HL-60 (cell line): ENCODE measurements around the gene CFLAR.

Experiments used
- DNase-seq, 2 experiments: peaks; one replicate each; pipeline ENCODE4 v3.0.0-alpha.2; 2010 to 2020; ENCODE audit warnings: low read depth in 1 of 2, low spot score in 1 of 2
- H3K27ac ChIP-seq: fragments of 250-450 bp; sonication (Bioruptor Pico); replicated peaks from 2 replicates; pipeline ENCODE4 v1.5.1; 2020; ENCODE audit warnings: mild to moderate bottlenecking, moderate library complexity
- H3K27me3 ChIP-seq: fragments of 250-450 bp; sonication (Bioruptor Pico); 2 replicates; pipeline ENCODE4 v1.5.1; 2021; ENCODE audit warnings: mild to moderate bottlenecking, moderate library complexity; ENCODE audit not compliant: insufficient read depth, poor library complexity, severe bottlenecking
- H3K4me3 ChIP-seq: replicated peaks from 2 replicates; pipeline ENCODE4 v1.5.1; 2011; ENCODE audit warnings: mild to moderate bottlenecking, control low read depth, low read length; ENCODE audit not compliant: insufficient read depth
- CTCF ChIP-seq: IDR thresholded peaks from one replicate; pipeline ENCODE4 v1.5.1; 2011; ENCODE audit warnings: low read length, control low read depth, inconsistent platforms; ENCODE audit not compliant: insufficient read depth
- GABPA ChIP-seq: IDR thresholded peaks from 2 replicates; pipeline ENCODE4 v1.6.1; 2012; ENCODE audit warnings: low read depth
- POLR2AphosphoS5 ChIP-seq: IDR thresholded peaks from 2 replicates; pipeline ENCODE4 v1.6.1; 2012; ENCODE audit warnings: low read depth
- REST ChIP-seq: IDR thresholded peaks from 2 replicates; pipeline ENCODE4 v1.6.1; 2012; ENCODE audit warnings: low read depth; ENCODE audit not compliant: insufficient replicate concordance
- SPI1 ChIP-seq: IDR thresholded peaks from 2 replicates; pipeline ENCODE4 v1.6.1; 2012; ENCODE audit warnings: low read depth, mild to moderate bottlenecking, borderline replicate concordance

The CFLAR gene

GRCh38 chr2:201195331-201195730 lies 79.4 kb downstream of the CFLAR start:
- no peak for DNase-seq
- no peaks in the 10 kb centered on the region for H3K27me3 ChIP-seq
- H3K27ac ChIP-seq = no peak overlapping the region
- TF ChIP-seq GABPA = no peak
- no peak for TF ChIP-seq SPI1
- no peak for TF ChIP-seq REST
- no peak for TF ChIP-seq CTCF
- no peak for TF ChIP-seq POLR2AphosphoS5
- H3K4me3 ChIP-seq = no peak overlapping the region

- Histone ChIP-seq H3K27me3 (no peaks in the 10 kb centered on the region), H3K27ac (no peak overlapping the region), H3K4me3 (no peak overlapping the region)
- TF ChIP-seq REST = no peak
- no peak for TF ChIP-seq GABPA
- no peak for TF ChIP-seq SPI1
- TF ChIP-seq POLR2AphosphoS5 = no peak
- no peak for TF ChIP-seq CTCF
- no peak for DNase-seq
Observed at GRCh38 chr2:201196003-201196402, 80.0 kb downstream of the CFLAR start.

- H3K27ac ChIP-seq = no peak overlapping the region
- H3K4me3 ChIP-seq = no peak overlapping the region
- TF ChIP-seq POLR2AphosphoS5 = no peak
- TF ChIP-seq SPI1 = no peak
- TF ChIP-seq GABPA = no peak
- no peak for TF ChIP-seq REST
- no peak for TF ChIP-seq CTCF
- no peak for DNase-seq
- no peaks in the 10 kb centered on the region for H3K27me3 ChIP-seq
Observed at GRCh38 chr2:201196803-201197202, 80.8 kb downstream of the CFLAR start.
